Measurements from ENCODE around the gene PNLDC1. TPM values are rescaled to one million over a fixed set of nuclear protein-coding genes. Genes with fewer than 3 reads are reported as not detected.

Gene PNLDC1
- total and polyA plus RNA-seq, 7 donors = 0.09 to 0.49 (median 0.17) TPM; not detected in 2

DNA sequence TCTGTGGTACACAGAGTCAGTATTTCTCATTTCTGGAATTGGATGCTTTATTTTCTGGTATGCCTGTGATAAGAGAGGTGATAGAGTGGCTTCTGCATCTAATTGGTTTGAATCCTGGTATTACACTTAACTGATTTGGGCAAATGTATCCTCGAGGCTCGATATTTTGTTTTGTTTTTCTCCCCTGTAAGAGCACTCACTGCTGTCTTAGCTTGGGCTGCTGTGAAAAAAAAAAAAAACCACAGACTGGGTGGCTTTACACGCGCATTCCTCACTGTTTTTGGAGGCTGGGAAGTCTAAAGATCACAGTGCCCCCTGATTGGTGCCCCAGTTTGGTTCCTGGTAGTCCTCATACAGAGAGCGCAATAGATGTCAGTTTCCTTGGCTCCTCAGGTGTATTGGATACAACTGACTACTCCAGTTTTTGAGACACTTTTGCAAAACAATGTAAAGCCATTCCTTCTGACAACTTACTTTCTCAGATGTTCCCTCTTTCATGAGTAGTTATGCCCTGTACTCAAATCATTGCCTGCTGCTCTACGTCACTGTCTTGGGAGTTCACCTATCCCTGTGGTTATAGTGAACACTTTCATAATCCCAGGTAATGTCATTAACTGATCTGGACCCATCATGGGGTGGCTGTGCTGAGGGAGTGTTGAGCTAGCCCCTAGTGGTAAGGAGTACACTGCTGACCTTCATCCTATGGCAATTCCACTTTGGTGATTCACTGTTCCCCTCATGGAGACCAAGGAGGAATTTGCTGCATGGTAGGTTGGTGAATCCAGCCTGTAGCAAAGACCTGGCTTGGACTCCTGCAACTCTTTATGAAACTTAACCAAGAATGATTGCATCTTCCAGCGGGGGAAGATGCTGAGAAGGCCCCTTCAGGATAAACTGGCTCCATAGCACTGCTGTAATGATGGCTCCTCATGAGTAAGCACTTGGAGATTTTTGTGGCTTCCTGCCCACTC, 41.8 kb upstream of the PNLDC1 start:
- no peak overlapping the region for H3K4me3 ChIP-seq
- no peak for DNase-seq
- intact Hi-C loops (cut with DNase I) = no loop called here
- H3K9me3 ChIP-seq = no peaks in the 10 kb centered on the region
- WGBS, 3 donors = 88 to 96% (median 91%) methylated on average over 7 of the region's 7 CpGs
- H3K4me1 ChIP-seq = peaks cover 16% of the 10 kb centered on the region
- no peaks in the 10 kb centered on the region for H3K27me3 ChIP-seq (ENCODE audit: insufficient read depth in 3 of 3, low read length in 2 of 3)
- no peak overlapping the region for H3K27ac ChIP-seq
- TF ChIP-seq, protein P1, sequence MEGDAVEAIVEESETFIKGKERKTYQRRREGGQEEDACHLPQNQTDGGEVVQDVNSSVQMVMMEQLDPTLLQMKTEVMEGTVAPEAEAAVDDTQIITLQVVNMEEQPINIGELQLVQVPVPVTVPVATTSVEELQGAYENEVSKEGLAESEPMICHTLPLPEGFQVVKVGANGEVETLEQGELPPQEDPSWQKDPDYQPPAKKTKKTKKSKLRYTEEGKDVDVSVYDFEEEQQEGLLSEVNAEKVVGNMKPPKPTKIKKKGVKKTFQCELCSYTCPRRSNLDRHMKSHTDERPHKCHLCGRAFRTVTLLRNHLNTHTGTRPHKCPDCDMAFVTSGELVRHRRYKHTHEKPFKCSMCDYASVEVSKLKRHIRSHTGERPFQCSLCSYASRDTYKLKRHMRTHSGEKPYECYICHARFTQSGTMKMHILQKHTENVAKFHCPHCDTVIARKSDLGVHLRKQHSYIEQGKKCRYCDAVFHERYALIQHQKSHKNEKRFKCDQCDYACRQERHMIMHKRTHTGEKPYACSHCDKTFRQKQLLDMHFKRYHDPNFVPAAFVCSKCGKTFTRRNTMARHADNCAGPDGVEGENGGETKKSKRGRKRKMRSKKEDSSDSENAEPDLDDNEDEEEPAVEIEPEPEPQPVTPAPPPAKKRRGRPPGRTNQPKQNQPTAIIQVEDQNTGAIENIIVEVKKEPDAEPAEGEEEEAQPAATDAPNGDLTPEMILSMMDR (IDR thresholded peaks at IDR 0.05) = no peak
- peaks cover 9 to 63% of the 10 kb centered on the region in 2 donors for H3K36me3 ChIP-seq (ENCODE audit: insufficient read depth in 1 of 2, low read depth in 1 of 2)
- no peak for ATAC-seq

DNA sequence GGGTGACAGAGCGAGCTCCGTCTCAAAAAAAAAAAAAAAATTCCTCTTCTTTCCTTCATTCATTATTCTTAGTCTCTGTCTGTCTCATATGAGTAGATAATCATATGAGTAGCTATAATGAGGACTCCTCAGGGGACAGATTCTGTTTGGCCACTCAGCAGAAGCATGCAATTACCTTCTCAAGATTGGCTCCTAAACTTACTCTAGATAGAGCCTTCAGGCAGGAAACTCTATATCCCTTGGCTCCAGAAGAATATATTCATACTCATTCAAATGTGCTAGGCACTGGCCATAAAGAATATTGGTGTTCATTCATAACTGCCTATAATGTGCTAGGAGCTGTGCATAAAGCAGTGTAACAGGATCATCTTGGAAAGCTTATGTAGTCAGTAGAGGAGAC, 40.4 kb upstream of the PNLDC1 start:
- no peaks in the 10 kb centered on the region for H3K9me3 ChIP-seq
- intact Hi-C loops (cut with DNase I) = no loop called here
- DNase-seq = no peak
- peaks cover 9 to 52% of the 10 kb centered on the region in 2 donors for H3K36me3 ChIP-seq (ENCODE audit: insufficient read depth in 1 of 2, low read depth in 1 of 2)
- H3K27ac ChIP-seq = peak overlapping the region; percentile 2
- no peak for ATAC-seq
- TF ChIP-seq, protein P1 (IDR thresholded peaks at IDR 0.05) = no peak
- WGBS, 3 donors = 60% methylated on average over 2 of the region's 2 CpGs; no CpG with 5 or more reads in 2 of the 3 donors
- H3K27me3 ChIP-seq (ENCODE audit: insufficient read depth in 3 of 3, low read length in 2 of 3) = no peaks in the 10 kb centered on the region
- H3K4me1 ChIP-seq = peaks cover 16% of the 10 kb centered on the region
- H3K4me3 ChIP-seq = no peak overlapping the region

DNA sequence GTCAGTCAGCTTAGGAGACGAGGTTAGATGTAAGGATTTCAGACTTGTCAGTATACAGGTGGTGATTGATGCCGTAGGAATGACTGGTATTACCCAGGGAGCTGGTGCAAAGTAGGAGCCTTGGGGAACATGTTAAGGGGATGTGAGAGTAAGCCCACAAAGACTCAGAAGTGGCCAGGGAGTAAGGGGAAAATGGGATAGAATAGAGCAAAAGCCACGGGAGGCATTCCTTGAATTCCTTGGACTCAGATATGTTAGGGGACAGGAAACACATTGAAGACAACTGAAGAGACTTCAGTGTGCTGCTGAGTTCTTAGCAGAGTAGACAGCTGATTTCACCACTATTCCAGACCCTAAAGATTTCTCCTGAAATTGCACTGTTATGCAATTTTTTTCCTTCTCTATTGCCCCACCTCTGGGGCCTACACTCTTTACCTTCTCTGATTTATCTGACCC, 39.4 kb upstream of the PNLDC1 start:
- peaks cover 3 to 46% of the 10 kb centered on the region in 2 donors for H3K36me3 ChIP-seq (ENCODE audit: insufficient read depth in 1 of 2, low read depth in 1 of 2)
- H3K4me1 ChIP-seq = peaks cover 16% of the 10 kb centered on the region
- WGBS, 3 donors = 44 to 57% (median 53%) methylated on average over 3 of the region's 3 CpGs
- ATAC-seq = no peak
- H3K9me3 ChIP-seq = no peaks in the 10 kb centered on the region
- H3K27ac ChIP-seq = peak overlapping the region; percentile 87
- peak overlapping the region; percentile 99 for H3K4me3 ChIP-seq
- H3K27me3 ChIP-seq (ENCODE audit: insufficient read depth in 3 of 3, low read length in 2 of 3) = no peaks in the 10 kb centered on the region
- TF ChIP-seq, protein P1 (IDR thresholded peaks at IDR 0.05) = no peak
- DNase-seq = no peak
- intact Hi-C loops (cut with DNase I) = no loop called here

DNA sequence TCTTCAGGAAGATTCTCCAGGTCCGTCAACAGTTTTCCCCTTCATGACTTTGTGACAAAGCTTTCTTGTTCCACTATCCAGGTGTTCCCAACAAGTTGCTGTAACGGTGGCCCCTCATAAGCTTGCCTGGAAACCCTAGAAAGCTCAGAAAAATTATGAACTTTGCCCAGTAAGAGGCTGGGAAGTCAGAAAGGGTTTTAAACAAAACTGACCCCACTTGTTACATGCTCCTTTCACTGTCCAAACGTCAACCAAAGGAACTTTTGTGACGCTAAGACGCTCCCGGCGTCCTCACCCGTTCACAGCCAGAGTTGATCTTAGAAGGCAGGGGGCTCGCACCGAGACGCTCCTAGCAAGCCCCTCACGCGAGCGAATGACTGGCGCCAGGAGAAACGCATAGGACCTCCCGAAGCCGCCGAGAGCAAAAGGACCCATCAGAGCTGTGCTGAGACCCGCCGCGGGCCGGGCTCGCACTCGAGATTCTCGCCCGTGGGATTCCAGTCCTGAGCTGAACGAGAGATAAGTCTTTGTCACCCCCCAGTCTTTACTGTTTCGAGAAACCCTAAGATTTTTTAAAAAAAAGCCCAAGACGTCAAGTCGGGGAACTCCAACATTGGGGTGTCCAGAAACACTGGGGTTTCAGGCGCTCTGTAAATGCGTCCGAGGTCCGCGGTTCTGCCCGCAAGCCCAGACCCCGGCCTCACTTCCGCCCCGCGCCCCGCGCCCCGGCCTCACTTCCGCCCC, 38.8 kb upstream of the PNLDC1 start:
- H3K27me3 ChIP-seq (ENCODE audit: insufficient read depth in 3 of 3, low read length in 2 of 3) = no peaks in the 10 kb centered on the region
- H3K9me3 ChIP-seq = no peaks in the 10 kb centered on the region
- DNase-seq (peak; percentile 38 to 67), ATAC-seq (peak in 1 of 4 donors; percentile 3)
- peak overlapping the region; percentile 99 for H3K4me3 ChIP-seq
- WGBS, 3 donors = 2 to 6% (median 5%) methylated on average over 43 to 45 of the region's 45 CpGs
- TF ChIP-seq, protein P1 (IDR thresholded peaks at IDR 0.05) = no peak
- H3K4me1 ChIP-seq = peaks cover 16% of the 10 kb centered on the region
- peaks cover 0 to 41% of the 10 kb centered on the region in 2 donors for H3K36me3 ChIP-seq (ENCODE audit: insufficient read depth in 1 of 2, low read depth in 1 of 2)
- H3K27ac ChIP-seq = peak overlapping the region; percentile 87
- intact Hi-C loops (cut with DNase I) = no loop called here

Data from psoas muscle (tissue), 8 donors.